K562 (cell line): ENCODE data around the gene TCF20.

Experiments
- EP300 ChIP-seq: IDR thresholded peaks from 2 replicates; pipeline ENCODE4 v1.6.1; 2012; ENCODE audit warnings: low read length, improper control_type of control experiment
- JUND ChIP-seq, 2 experiments: IDR thresholded peaks; 2 replicates in 1 of 2; 3 replicates in 1 of 2; pipeline ENCODE4 v1.6.1; 2011; ENCODE audit warnings: borderline replicate concordance in 2 of 2, low read depth in 2 of 2, low read length in 2 of 2, improper control_type of control experiment in 1 of 2, missing biosample characterization in 1 of 2, missing genetic modification characterization in 1 of 2, missing genetic modification reagents in 1 of 2
- PREB ChIP-seq: sonication (generic); formaldehyde crosslinking; IDR thresholded peaks from 2 replicates; pipeline ENCODE4 v1.8.1; 2023; ENCODE audit warnings: mild to moderate bottlenecking, missing genetic modification reagents
- REST ChIP-seq, 2 experiments: fragments of 450-650 bp; formaldehyde crosslinking in 1 of 2; IDR thresholded peaks; 2 replicates each; pipeline versions ENCODE4 v1.4.0 to v1.6.1; 2014 to 2020; ENCODE audit warnings: mild to moderate bottlenecking in 2 of 2, borderline replicate concordance in 1 of 2, low read depth in 1 of 2
- RFX5 ChIP-seq: IDR thresholded peaks from 2 replicates; pipeline ENCODE4 v1.6.1; 2011; ENCODE audit warnings: low read depth, mild to moderate bottlenecking, improper control_type of control experiment, low read length
- TCF7L2 ChIP-seq: fragments of 150-350 bp; IDR thresholded peaks from 2 replicates; pipeline ENCODE4 v1.6.1; 2016; ENCODE audit warnings: low read depth, mild to moderate bottlenecking, low read length, moderate library complexity
- U2AF1 ChIP-seq: fragments of 200-400 bp; formaldehyde crosslinking; optimal IDR thresholded peaks from 2 replicates; pipeline ENCODE3; 2017; ENCODE audit warnings: mild to moderate bottlenecking, low read depth, low read length, moderate library complexity
- TF ChIP-seq, protein P1 (sequence below): sonication (generic); formaldehyde crosslinking; IDR thresholded peaks from 2 replicates; pipeline ENCODE4 v1.8.0; 2022; ENCODE audit warnings: missing genetic modification reagents, mild to moderate bottlenecking, borderline replicate concordance
- TF ChIP-seq, protein P2 (sequence below), 3 experiments: IDR thresholded peaks in 2 of 3; conservative IDR thresholded peaks in 1 of 3; 2 replicates each; pipeline ENCODE4 v1.5.1; 2011 to 2012; ENCODE audit warnings: low read length in 3 of 3, mild to moderate bottlenecking in 3 of 3, control low read depth in 2 of 3, improper control_type of control experiment in 1 of 3, inconsistent platforms in 1 of 3, low read depth in 1 of 3, mixed read lengths in 1 of 3, moderate library complexity in 1 of 3; ENCODE audit not compliant: insufficient read depth in 2 of 3

DNA sequence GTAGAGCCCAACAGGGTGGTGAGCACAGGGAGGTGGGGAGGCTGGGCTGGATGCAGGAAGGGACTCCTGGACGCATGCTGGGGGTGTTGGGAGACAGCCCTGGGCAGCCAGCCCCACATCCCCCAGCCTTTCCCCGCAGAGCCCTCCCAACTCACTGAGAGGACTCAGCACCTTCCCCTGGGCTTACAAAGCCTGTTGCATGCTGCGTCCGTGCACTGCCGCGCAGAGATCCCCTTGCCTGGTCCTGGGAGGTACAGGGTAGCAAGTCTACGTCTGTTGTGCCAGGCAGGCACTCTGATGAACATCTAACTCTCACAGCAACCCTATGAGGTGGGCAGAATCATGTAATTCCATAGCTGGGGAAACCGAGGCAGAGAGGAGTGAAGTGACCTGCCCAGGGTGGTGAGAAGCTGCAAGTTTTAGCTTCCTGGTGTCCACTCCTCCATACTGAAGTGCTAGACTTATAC, 33.9 kb upstream of the TCF20 start:
- no peak for TF ChIP-seq U2AF1
- TF ChIP-seq, protein P1, sequence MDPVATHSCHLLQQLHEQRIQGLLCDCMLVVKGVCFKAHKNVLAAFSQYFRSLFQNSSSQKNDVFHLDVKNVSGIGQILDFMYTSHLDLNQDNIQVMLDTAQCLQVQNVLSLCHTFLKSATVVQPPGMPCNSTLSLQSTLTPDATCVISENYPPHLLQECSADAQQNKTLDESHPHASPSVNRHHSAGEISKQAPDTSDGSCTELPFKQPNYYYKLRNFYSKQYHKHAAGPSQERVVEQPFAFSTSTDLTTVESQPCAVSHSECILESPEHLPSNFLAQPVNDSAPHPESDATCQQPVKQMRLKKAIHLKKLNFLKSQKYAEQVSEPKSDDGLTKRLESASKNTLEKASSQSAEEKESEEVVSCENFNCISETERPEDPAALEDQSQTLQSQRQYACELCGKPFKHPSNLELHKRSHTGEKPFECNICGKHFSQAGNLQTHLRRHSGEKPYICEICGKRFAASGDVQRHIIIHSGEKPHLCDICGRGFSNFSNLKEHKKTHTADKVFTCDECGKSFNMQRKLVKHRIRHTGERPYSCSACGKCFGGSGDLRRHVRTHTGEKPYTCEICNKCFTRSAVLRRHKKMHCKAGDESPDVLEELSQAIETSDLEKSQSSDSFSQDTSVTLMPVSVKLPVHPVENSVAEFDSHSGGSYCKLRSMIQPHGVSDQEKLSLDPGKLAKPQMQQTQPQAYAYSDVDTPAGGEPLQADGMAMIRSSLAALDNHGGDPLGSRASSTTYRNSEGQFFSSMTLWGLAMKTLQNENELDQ (CRISPR knock-in tag), result no peak
- TF ChIP-seq REST (IDR thresholded peaks at IDR 0.05; ENCODE audit: borderline replicate concordance), result no peak
- no peak for TF ChIP-seq REST (CRISPR knock-in tag; IDR thresholded peaks at IDR 0.05; ENCODE audit: low read depth)
- no peak for TF ChIP-seq EP300
- no peak for TF ChIP-seq RFX5
- TF ChIP-seq PREB (CRISPR knock-in tag), result no peak
- no peak for TF ChIP-seq JUND (IDR thresholded peaks at IDR 0.05; ENCODE audit: borderline replicate concordance, low read depth, low read length)
- no peak for TF ChIP-seq JUND (tag; IDR thresholded peaks at IDR 0.05; ENCODE audit: borderline replicate concordance, low read depth, low read length)
- TF ChIP-seq, protein P2, sequence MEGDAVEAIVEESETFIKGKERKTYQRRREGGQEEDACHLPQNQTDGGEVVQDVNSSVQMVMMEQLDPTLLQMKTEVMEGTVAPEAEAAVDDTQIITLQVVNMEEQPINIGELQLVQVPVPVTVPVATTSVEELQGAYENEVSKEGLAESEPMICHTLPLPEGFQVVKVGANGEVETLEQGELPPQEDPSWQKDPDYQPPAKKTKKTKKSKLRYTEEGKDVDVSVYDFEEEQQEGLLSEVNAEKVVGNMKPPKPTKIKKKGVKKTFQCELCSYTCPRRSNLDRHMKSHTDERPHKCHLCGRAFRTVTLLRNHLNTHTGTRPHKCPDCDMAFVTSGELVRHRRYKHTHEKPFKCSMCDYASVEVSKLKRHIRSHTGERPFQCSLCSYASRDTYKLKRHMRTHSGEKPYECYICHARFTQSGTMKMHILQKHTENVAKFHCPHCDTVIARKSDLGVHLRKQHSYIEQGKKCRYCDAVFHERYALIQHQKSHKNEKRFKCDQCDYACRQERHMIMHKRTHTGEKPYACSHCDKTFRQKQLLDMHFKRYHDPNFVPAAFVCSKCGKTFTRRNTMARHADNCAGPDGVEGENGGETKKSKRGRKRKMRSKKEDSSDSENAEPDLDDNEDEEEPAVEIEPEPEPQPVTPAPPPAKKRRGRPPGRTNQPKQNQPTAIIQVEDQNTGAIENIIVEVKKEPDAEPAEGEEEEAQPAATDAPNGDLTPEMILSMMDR (IDR thresholded peaks at IDR 0.05 in 2 of 3, conservative IDR thresholded peaks at IDR 0.05 in 1 of 3; ENCODE audit: insufficient read depth in 2 of 3, low read depth in 1 of 3, low read length in 3 of 3), result no peak
- TF ChIP-seq TCF7L2, result no peak
